ENCODE data around the gene AACS.
"Not testable (repeated sequence)": the region's sequence is repeated elsewhere in the genome, so short reads cannot be mapped to it uniquely, and the experiment has no call there.

The AACS gene

DNA sequence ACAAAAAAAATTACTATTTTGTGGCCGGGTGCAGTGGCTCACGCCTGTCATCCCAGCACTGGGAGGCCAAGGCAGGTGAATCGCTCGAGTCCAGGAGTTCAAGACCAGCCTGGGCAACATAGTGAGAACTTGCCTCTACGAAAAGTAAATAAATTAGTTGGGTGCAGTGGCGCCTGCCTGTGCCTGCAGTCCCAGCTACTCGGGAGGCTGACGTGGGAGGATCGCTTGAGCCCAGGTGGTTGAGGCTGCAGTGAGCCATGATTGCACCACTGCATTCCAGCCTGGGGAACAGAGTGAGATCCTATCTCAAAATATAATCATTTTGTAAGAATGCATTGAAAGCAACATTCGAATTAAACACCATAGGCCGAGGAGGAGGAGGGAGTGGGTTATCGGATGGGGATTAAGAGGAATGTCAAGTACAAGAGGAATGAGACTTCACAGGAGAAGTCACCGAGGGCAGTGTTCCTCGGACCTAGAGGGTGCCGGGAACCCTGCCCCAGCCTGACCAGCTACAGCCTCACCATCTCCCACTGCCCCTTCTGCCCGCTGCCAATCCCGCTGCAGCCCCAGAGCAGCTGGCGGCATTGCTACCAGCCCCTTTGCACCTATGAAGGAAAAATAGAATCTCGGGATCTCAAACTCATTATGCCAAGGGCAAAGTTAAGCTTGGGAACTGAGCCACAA is 32.6 kb upstream of the AACS start:
- Histone ChIP-seq H3K27me3 (ENCODE audit: insufficient read depth, low read length) (no peaks in the 10 kb centered on the region), H3K4me3 (ENCODE audit: low read length) (no peak overlapping the region), H2AFZ (ENCODE audit: low read depth, low read length) (no peak overlapping the region), H3K4me1 (ENCODE audit: insufficient read depth, low read length) (no peaks in the 10 kb centered on the region), H3K36me3 (ENCODE audit: insufficient read depth, low read length) (peaks cover 6% of the 10 kb centered on the region), H3K9me3 (ENCODE audit: low read length) (no peaks in the 10 kb centered on the region)

DNA sequence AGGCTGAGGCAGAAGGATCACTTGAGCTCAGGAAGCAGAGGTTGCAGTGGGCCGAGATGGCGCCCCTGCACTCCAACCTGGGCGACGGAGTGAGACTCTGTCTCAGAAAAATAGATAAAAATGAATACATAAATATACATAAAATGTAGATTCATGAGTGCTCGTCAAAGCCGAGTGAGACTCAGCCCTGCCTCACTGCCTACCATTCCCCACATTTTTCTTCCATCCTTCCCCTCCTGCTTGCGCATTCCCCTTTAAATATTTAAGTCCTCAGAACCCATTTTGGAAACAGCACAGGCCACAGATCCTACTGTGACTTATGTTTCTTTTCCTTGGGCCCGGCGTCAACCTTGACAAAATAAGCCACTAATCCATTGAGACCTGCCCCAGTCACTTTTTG is 31.9 kb upstream of the AACS start:
- Histone ChIP-seq H3K4me3 (ENCODE audit: low read length) (no peak overlapping the region), H3K27me3 (ENCODE audit: insufficient read depth, low read length) (no peaks in the 10 kb centered on the region), H3K36me3 (ENCODE audit: insufficient read depth, low read length) (peaks cover 3% of the 10 kb centered on the region), H2AFZ (ENCODE audit: low read depth, low read length) (no peak overlapping the region), H3K9me3 (ENCODE audit: low read length) (no peaks in the 10 kb centered on the region), H3K4me1 (ENCODE audit: insufficient read depth, low read length) (no peaks in the 10 kb centered on the region)

DNA sequence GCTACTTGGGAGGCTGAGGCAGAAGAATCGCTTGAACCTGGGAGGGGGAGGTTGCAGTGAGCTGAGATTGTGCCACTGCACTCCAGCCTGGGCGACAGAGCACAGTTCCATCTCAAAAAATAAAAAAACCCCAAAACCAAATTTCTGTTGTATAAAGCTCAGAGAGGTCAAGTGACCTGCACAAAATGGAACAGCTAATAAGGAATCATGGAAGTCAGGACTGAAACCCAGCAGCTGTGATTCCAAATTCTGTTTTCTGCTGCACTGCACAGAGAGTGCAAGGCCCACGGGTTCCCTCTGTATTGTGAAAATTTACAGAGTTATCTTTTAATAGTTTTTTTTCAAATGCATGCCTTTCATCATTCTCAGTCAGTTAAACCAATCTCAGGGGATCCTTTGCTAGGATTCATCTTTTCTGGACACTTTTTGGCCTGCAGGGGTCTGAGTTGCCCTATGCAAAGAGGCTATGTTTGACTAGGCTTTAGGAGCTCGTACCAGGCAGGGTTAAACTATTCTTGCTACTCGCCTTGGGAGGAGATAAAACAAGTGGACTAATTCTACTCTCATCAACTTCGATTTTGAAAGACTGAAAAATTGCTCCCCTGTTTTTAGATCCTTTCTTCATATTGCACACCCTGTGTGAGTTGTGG is 26.1 kb upstream of the AACS start:
- Histone ChIP-seq H3K36me3 (ENCODE audit: insufficient read depth, low read length) (no peaks in the 10 kb centered on the region), H3K4me1 (ENCODE audit: insufficient read depth, low read length) (no peaks in the 10 kb centered on the region), H3K9me3 (ENCODE audit: low read length) (no peaks in the 10 kb centered on the region), H3K27me3 (ENCODE audit: insufficient read depth, low read length) (no peaks in the 10 kb centered on the region), H3K4me3 (ENCODE audit: low read length) (no peak overlapping the region), H2AFZ (ENCODE audit: low read depth, low read length) (no peak overlapping the region)

DNA sequence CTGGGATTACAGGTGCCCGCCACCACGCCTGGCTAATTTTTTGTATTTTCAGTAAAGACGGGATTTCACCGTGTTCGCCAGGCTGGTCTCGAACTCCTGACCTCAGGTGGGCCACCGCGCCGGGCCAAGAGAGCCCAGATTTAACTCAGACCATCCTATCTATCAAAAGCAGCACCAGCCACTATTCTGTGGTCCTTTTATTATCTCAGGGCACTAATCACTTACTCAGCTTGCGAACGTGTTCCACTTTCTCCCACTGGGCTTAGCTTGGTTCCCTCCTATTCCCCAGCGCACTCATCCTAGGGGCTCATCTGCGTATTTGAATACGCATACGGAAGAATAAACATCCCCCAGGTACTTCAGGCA is 16.2 kb upstream of the AACS start:
- Histone ChIP-seq H3K4me1 (ENCODE audit: insufficient read depth, low read length) (no peaks in the 10 kb centered on the region), H2AFZ (ENCODE audit: low read depth, low read length) (no peak overlapping the region), H3K27me3 (ENCODE audit: insufficient read depth, low read length) (no peaks in the 10 kb centered on the region), H3K9me3 (ENCODE audit: low read length) (peaks cover 10% of the 10 kb centered on the region), H3K4me3 (ENCODE audit: low read length) (no peak overlapping the region), H3K36me3 (ENCODE audit: insufficient read depth, low read length) (no peaks in the 10 kb centered on the region)

DNA sequence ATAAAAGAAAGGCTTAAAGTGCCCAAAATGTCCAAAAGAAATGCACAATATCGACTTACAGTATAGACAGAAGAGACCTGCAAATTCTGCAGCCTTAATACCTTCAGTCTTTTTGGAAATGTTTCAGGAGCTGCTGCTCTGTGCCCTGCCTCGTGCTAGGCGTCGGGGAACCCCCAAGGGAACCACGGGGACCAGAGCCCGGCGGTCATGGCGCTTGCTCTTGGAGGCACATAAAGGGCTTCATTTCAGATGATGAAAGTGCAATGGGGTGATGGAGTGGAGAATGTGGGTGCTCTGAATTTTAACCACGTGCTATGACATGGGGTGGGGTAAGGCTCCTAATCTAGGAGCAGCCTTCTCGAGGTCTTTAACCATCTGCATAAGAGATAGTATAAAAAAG is 14.8 kb upstream of the AACS start:
- no peak overlapping the region for H2AFZ ChIP-seq (ENCODE audit: low read depth, low read length)
- no peaks in the 10 kb centered on the region for H3K27me3 ChIP-seq (ENCODE audit: insufficient read depth, low read length)
- peaks cover 10% of the 10 kb centered on the region for H3K9me3 ChIP-seq (ENCODE audit: low read length)
- H3K4me1 ChIP-seq (ENCODE audit: insufficient read depth, low read length): no peaks in the 10 kb centered on the region
- H3K36me3 ChIP-seq (ENCODE audit: insufficient read depth, low read length): no peaks in the 10 kb centered on the region
- H3K4me3 ChIP-seq (ENCODE audit: low read length): no peak overlapping the region

DNA sequence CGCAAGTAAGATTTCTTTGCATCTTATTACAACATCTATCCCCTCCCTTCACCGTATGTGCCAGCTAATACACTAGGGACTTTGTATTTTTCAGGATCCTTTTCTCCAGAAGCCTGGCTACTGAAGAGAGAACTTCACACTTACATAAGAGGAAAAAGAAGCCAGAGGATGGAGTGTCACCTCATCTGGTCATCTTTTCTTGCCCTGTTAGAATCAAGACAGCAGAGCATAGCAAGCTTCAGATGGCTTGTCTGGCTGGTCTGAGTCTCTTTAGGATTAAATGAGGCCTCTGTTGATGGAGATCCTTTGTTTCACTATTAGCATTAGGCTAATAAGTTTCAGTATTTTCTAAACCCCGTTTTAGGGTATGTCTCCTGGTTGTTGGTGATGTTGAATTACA is 14.4 kb upstream of the AACS start:
- no peaks in the 10 kb centered on the region for H3K4me1 ChIP-seq (ENCODE audit: insufficient read depth, low read length)
- peaks cover 10% of the 10 kb centered on the region for H3K9me3 ChIP-seq (ENCODE audit: low read length)
- H2AFZ ChIP-seq (ENCODE audit: low read depth, low read length): no peak overlapping the region
- H3K4me3 ChIP-seq (ENCODE audit: low read length): no peak overlapping the region
- no peaks in the 10 kb centered on the region for H3K36me3 ChIP-seq (ENCODE audit: insufficient read depth, low read length)
- H3K27me3 ChIP-seq (ENCODE audit: insufficient read depth, low read length): no peaks in the 10 kb centered on the region

DNA sequence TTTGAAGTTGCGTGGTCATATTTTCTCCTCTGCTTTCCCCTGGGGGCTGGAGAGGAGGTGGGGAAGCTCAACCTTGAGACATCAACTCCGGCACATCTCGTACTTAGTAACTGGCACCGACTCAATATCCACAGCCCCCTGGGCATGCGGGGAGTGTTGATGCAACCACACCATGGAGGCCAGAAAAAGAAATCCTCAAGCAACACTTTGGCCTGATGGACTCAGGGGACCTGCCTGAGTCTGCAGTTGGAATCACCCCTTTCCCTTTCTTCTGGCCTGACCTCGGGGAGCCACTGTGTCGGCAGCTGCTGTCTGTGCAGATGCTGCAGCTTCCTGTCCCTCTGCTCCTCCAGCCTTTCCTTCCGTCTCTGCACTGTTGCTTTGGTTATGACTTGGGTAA is 11.4 kb upstream of the AACS start:
- H3K4me1 ChIP-seq (ENCODE audit: insufficient read depth, low read length): no peaks in the 10 kb centered on the region
- peaks cover 8% of the 10 kb centered on the region for H3K9me3 ChIP-seq (ENCODE audit: low read length)

DNA sequence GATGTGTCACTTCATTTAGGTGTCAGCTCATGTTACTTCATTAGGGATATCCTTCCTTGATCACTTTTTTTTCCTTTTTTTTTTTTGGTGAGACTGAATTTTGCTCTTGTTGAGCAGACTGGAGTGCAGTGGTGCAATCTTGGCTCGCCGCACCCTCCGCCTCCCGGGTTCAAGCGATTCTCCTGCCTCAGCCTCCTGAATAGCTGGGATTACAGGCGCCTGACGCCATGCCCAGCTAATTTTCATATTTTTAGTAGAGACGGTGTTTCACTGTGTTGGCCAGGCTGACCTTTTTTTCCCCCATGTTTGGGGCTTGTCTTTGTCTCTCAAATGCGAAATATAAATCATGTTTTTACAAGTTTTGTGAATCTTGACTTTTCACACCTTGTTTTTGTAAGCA is 9.6 kb upstream of the AACS start:
- Histone ChIP-seq H3K36me3 (ENCODE audit: insufficient read depth, low read length) (no peaks in the 10 kb centered on the region), H3K9me3 (ENCODE audit: low read length) (peaks cover 4% of the 10 kb centered on the region), H3K27me3 (ENCODE audit: insufficient read depth, low read length) (no peaks in the 10 kb centered on the region), H3K4me1 (ENCODE audit: insufficient read depth, low read length) (no peaks in the 10 kb centered on the region), H3K4me3 (ENCODE audit: low read length) (no peak overlapping the region), H2AFZ (ENCODE audit: low read depth, low read length) (no peak overlapping the region)

More for the DNA sequence above, 11.4 kb upstream of the AACS start:
- no peak overlapping the region for H3K4me3 ChIP-seq (ENCODE audit: low read length)
- H3K27me3 ChIP-seq (ENCODE audit: insufficient read depth, low read length): no peaks in the 10 kb centered on the region
- no peaks in the 10 kb centered on the region for H3K36me3 ChIP-seq (ENCODE audit: insufficient read depth, low read length)
- H2AFZ ChIP-seq (ENCODE audit: low read depth, low read length): no peak overlapping the region

DNA sequence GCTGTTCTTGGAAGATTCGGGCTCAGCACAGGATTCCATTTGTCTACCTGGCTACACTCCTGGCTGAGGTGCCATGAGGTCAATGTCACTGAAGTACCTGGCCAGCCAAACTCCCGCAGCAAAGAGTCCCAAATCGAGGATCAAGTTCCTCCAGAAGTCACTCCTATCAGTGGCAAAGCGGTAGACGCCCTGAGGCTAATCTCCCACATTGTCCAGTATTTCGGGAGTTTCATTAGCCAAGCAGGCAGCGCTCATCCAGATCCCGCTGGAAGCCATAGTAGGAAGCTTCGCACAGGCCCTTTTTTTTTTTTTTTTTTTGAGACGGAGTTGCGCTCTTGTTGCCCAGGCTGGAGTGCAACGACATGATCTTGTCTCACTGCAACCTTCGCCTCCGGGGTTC is 8.9 kb upstream of the AACS start:
- Histone ChIP-seq H3K27me3 (ENCODE audit: insufficient read depth, low read length) (no peaks in the 10 kb centered on the region), H3K4me3 (ENCODE audit: low read length) (no peak overlapping the region), H3K9me3 (ENCODE audit: low read length) (peaks cover 6% of the 10 kb centered on the region), H3K36me3 (ENCODE audit: insufficient read depth, low read length) (no peaks in the 10 kb centered on the region), H2AFZ (ENCODE audit: low read depth, low read length) (no peak overlapping the region), H3K4me1 (ENCODE audit: insufficient read depth, low read length) (no peaks in the 10 kb centered on the region)

DNA sequence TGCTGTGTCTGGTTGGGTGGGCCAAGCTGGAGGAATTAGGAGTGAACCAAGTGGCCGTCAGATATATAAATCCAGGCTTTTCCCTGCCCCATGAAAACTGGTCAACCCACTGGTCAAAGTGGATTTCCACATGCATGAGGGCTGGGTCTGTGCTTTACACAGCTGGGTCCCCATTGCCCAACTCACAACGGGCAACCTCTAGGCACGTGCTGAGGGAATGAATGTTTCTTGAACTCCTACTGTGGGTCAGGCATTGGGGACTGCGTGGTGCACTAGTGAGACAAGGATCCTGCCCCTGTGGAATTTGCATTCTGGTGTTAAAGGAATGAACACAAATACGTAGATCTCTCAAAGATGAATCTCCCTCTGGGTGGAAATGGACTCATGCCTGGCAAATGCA is 7.5 kb upstream of the AACS start:
- no peak overlapping the region for H3K4me3 ChIP-seq (ENCODE audit: low read length)
- no peaks in the 10 kb centered on the region for H3K4me1 ChIP-seq (ENCODE audit: insufficient read depth, low read length)
- peaks cover 6% of the 10 kb centered on the region for H3K9me3 ChIP-seq (ENCODE audit: low read length)
- H2AFZ ChIP-seq (ENCODE audit: low read depth, low read length): no peak overlapping the region
- no peaks in the 10 kb centered on the region for H3K36me3 ChIP-seq (ENCODE audit: insufficient read depth, low read length)
- no peaks in the 10 kb centered on the region for H3K27me3 ChIP-seq (ENCODE audit: insufficient read depth, low read length)

DNA sequence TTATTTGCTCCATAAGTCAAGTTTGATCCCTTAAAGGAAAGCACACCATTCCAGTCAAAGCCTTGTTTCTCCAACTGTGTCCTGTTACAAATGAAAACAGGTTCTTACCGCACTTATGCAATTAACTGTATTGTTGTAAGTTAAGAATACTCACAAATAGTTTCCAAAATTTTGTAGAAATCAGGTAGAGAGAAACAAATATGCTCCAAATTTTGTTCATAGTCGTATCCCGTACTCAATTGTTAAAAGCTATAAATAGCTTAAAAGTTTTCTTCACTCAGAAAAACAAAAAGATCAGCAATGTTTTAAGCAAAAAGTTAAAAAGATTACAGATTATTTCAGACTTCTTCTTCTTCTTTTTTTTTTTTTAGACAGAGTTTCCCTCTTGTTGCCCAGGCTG is 4.0 kb upstream of the AACS start:
- H3K4me1 ChIP-seq (ENCODE audit: insufficient read depth, low read length): peaks cover 13% of the 10 kb centered on the region
- no peaks in the 10 kb centered on the region for H3K36me3 ChIP-seq (ENCODE audit: insufficient read depth, low read length)

DNA sequence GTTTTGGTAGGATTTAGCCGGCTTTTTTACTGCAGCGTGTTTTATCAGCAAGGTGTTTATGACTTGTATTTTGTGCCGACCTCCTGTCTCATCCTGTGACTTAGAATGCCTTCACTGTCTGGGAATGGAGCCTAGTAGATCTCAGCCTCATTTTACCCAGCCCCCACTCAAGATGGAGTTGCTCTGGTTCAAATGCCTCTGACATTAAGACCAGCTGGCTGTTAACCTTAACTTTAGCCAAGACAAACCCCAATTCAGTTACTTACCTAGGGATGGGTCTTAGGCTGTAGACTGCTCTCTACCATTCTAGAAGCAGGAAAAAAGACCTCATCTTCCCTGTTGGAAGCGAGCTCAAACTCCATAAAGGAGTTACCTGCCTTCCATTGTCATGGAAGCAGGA is 1.7 kb upstream of the AACS start:
- peaks cover 13% of the 10 kb centered on the region for H3K4me1 ChIP-seq (ENCODE audit: insufficient read depth, low read length)
- not testable (repeated sequence) for H2AFZ ChIP-seq (ENCODE audit: low read depth, low read length); H3K27me3 ChIP-seq (ENCODE audit: insufficient read depth, low read length); H3K9me3 ChIP-seq (ENCODE audit: low read length); H3K4me3 ChIP-seq (ENCODE audit: low read length); H3K36me3 ChIP-seq (ENCODE audit: insufficient read depth, low read length)

More for the DNA sequence above, 4.0 kb upstream of the AACS start:
- Histone ChIP-seq H3K4me3 (ENCODE audit: low read length) (no peak overlapping the region), H3K9me3 (ENCODE audit: low read length) (peaks cover 2% of the 10 kb centered on the region), H3K27me3 (ENCODE audit: insufficient read depth, low read length) (no peaks in the 10 kb centered on the region), H2AFZ (ENCODE audit: low read depth, low read length) (no peak overlapping the region)

DNA sequence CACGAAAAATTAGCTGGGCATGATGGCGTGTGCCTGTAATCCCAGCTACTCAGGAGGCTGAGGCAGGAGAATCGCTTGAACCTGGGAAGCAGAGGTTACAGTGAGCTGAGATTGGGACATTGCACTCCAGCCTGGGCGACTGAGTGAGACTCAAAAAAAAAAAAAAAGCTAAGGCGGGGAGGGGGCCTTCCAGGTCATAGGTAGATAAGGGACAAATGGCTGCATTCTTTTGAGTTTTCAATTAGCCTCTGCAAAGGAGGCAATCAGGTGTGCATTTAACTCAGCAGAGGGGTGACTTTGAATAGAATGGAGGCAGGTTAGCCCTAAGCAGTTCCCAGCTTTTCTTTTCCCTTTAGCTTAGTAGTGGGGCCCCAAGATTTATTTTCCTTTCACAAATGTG is 743 bp upstream of the AACS start:
- Histone ChIP-seq H3K27me3 (ENCODE audit: insufficient read depth, low read length) (no peaks in the 10 kb centered on the region), H3K9me3 (ENCODE audit: low read length) (peaks cover 2% of the 10 kb centered on the region), H3K36me3 (ENCODE audit: insufficient read depth, low read length) (no peaks in the 10 kb centered on the region), H3K4me3 (ENCODE audit: low read length) (peak overlapping the region; percentile 87), H3K4me1 (ENCODE audit: insufficient read depth, low read length) (peaks cover 13% of the 10 kb centered on the region), H2AFZ (ENCODE audit: low read depth, low read length) (peak overlapping the region; percentile 80)

Data from neuron (in vitro differentiated cells).